Trophoblast cell (in vitro differentiated cells and primary cell): ENCODE data around the gene EXT2.

ENCODE experiments used
- DNase-seq, 2 donors: peaks; one replicate each; pipeline ENCODE4 v3.0.0-alpha.2; 2016
- H2AFZ ChIP-seq: 2 replicates; pipeline ENCODE4 v1.6.1; 2013; ENCODE audit warnings: low read length, moderate library complexity, mild to moderate bottlenecking; ENCODE audit not compliant: insufficient read depth, poor library complexity
- H2AK5ac ChIP-seq: 2 replicates; pipeline ENCODE4 v1.6.1; 2013; ENCODE audit warnings: mild to moderate bottlenecking, low read length
- H2BK120ac ChIP-seq: 2 replicates; pipeline ENCODE4 v1.6.1; 2013; ENCODE audit warnings: low read length, mild to moderate bottlenecking, moderate library complexity; ENCODE audit not compliant: insufficient read depth, poor library complexity
- H2BK12ac ChIP-seq: 2 replicates; pipeline ENCODE4 v1.6.1; 2013; ENCODE audit warnings: mild to moderate bottlenecking, low read length, moderate library complexity
- H2BK5ac ChIP-seq: 2 replicates; pipeline ENCODE4 v1.6.1; 2013; ENCODE audit warnings: low read length, low read depth, moderate library complexity, mild to moderate bottlenecking; ENCODE audit not compliant: poor library complexity
- H3K14ac ChIP-seq: 2 replicates; pipeline ENCODE4 v1.6.1; 2013; ENCODE audit warnings: mild to moderate bottlenecking, low read length
- H3K18ac ChIP-seq: 2 replicates; pipeline ENCODE4 v1.6.1; 2013; ENCODE audit warnings: mild to moderate bottlenecking, low read length
- H3K23ac ChIP-seq: 2 replicates; pipeline ENCODE4 v1.6.1; 2013; ENCODE audit warnings: low read length
- H3K27ac ChIP-seq: 2 replicates; pipeline ENCODE4 v1.5.1; 2013; ENCODE audit warnings: low read depth, mild to moderate bottlenecking, inconsistent platforms, low read length, moderate library complexity
- H3K27me3 ChIP-seq: 2 replicates; pipeline ENCODE4 v1.6.1; 2013; ENCODE audit warnings: inconsistent platforms, mild to moderate bottlenecking, low read length, moderate library complexity; ENCODE audit not compliant: insufficient read depth
- H3K36me3 ChIP-seq, 2 experiments: 1 replicate in 1 of 2; 2 replicates in 1 of 2; pipeline ENCODE4 v1.6.1; 2013; ENCODE audit warnings: low read length in 2 of 2, mild to moderate bottlenecking in 2 of 2, moderate library complexity in 1 of 2; ENCODE audit not compliant: insufficient read depth in 2 of 2, control insufficient read depth in 1 of 2
- H3K4ac ChIP-seq: 2 replicates; pipeline ENCODE4 v1.6.1; 2013; ENCODE audit warnings: low read depth, mild to moderate bottlenecking, low read length, moderate library complexity
- H3K4me1 ChIP-seq, 2 experiments: 1 replicate in 1 of 2; 2 replicates in 1 of 2; pipeline ENCODE4 v1.6.1; 2013; ENCODE audit warnings: low read length in 2 of 2, mild to moderate bottlenecking in 2 of 2, moderate library complexity in 1 of 2; ENCODE audit not compliant: insufficient read depth in 2 of 2, control insufficient read depth in 1 of 2
- H3K4me2 ChIP-seq: 2 replicates; pipeline ENCODE4 v1.6.1; 2013; ENCODE audit warnings: inconsistent platforms, mild to moderate bottlenecking, low read length, moderate library complexity
- H3K4me3 ChIP-seq: 2 replicates; pipeline ENCODE4 v1.5.1; 2013; ENCODE audit warnings: mild to moderate bottlenecking, low read depth, low read length, inconsistent platforms
- H3K79me1 ChIP-seq: one replicate; pipeline ENCODE4 v1.6.1; 2013; ENCODE audit warnings: low read length
- H3K79me2 ChIP-seq: 2 replicates; pipeline ENCODE4 v1.6.1; 2013; ENCODE audit warnings: low read length, mild to moderate bottlenecking; ENCODE audit not compliant: control insufficient read depth, insufficient read depth, poor library complexity
- H3K9ac ChIP-seq: 2 replicates; pipeline ENCODE4 v1.6.1; 2013; ENCODE audit warnings: mild to moderate bottlenecking, low read length
- H3K9me3 ChIP-seq: 2 replicates; pipeline ENCODE4 v1.6.1; 2013; ENCODE audit warnings: low read depth, mild to moderate bottlenecking, control low read depth, inconsistent platforms, low read length; ENCODE audit not compliant: insufficient read depth
- H4K12ac ChIP-seq: 2 replicates; pipeline ENCODE4 v1.6.1; 2013; ENCODE audit warnings: low read depth, mild to moderate bottlenecking, low read length, moderate library complexity
- H4K8ac ChIP-seq: 2 replicates; pipeline ENCODE4 v1.6.1; 2013; ENCODE audit warnings: low read depth, mild to moderate bottlenecking, low read length, moderate library complexity
- H4K91ac ChIP-seq: one replicate; pipeline ENCODE4 v1.6.1; 2013; ENCODE audit warnings: low read depth, mild to moderate bottlenecking, low read length, moderate library complexity
- WGBS: extraction: QIAGEN DNeasy Blood & Tissue Kit; methylation state at CpG from one replicate; pipeline ENCODE4 v1.1.7; 2013; ENCODE audit warnings: missing lambda C conversion rate; ENCODE audit not compliant: insufficient read length, insufficient coverage; ENCODE audit errors: extremely low coverage; 5-methylcytosine and 5-hydroxymethylcytosine counted together

Gene EXT2

DNA sequence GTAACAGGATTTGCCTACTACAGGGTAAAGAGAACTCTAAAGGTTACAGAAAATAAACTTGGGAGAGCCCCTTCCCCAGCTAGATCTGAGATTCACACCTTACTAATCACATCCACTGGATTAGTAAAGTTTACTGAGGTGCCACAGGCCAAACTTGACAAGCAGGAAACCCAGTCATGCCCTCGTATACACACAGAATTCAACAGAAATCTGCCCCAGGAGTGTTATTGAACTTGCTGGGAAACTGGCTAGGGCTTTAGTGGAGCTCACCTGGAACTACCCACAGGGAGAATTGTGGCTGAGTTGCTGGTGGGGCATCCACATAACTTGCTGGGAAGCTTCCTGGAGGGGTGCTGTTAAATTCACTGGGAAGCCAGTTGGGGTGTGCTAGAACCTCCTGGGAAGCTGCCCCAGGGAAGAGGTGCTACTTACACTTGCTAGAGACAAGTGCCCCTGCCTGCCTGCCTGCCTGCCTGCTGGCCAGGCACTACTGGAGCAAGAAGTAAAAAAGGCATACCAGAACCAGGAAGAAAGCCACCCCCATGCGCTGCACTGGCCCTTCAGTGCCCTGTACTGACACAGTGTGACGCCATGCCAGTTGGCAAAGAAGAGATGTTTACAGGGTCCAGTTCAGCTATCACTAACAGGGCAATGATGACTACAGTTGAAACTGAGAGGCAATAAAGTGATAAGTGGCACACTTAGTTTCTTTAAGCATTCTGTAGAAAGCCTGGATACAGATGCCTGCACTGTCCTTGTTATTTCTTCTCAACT, 108.0 kb downstream of the EXT2 start:
- Histone ChIP-seq H4K8ac (no peak overlapping the region), H3K4me2 (no peak overlapping the region), H3K14ac (no peak overlapping the region), H2BK5ac (no peak overlapping the region), H3K27me3 (no peaks in the 10 kb centered on the region), H4K12ac (no peak overlapping the region), H2AK5ac (no peak overlapping the region), H3K4me3 (no peak overlapping the region), H2BK120ac (no peak overlapping the region), H3K9ac (no peak overlapping the region), H3K27ac (no peak overlapping the region), H3K18ac (no peak overlapping the region), H2AFZ (no peak overlapping the region), H3K79me1 (no peaks in the 10 kb centered on the region), H4K91ac (no peak overlapping the region), H3K4ac (no peak overlapping the region), H3K36me3 (no peaks in the 10 kb centered on the region), H3K4me1 (no peaks in the 10 kb centered on the region), H3K23ac (no peak overlapping the region), H3K79me2 (no peaks in the 10 kb centered on the region), H3K9me3 (no peaks in the 10 kb centered on the region), H2BK12ac (no peak overlapping the region)
- DNase-seq = no peak
- WGBS = no CpG with 5 or more reads among the region's 3 CpGs

- Histone ChIP-seq H3K79me1 (no peaks in the 10 kb centered on the region), H3K27ac (no peak overlapping the region), H3K4me1 (no peaks in the 10 kb centered on the region), H2AFZ (no peak overlapping the region), H2AK5ac (no peak overlapping the region), H3K4me3 (no peak overlapping the region), H3K4me2 (no peak overlapping the region), H3K79me2 (no peaks in the 10 kb centered on the region), H4K91ac (no peak overlapping the region), H3K36me3 (no peaks in the 10 kb centered on the region), H3K23ac (no peak overlapping the region), H3K4ac (no peak overlapping the region), H3K9ac (no peak overlapping the region), H3K9me3 (no peaks in the 10 kb centered on the region), H3K27me3 (no peaks in the 10 kb centered on the region), H4K12ac (no peak overlapping the region), H2BK5ac (no peak overlapping the region), H4K8ac (no peak overlapping the region), H2BK12ac (no peak overlapping the region), H3K14ac (no peak overlapping the region), H3K18ac (no peak overlapping the region), H2BK120ac (no peak overlapping the region)
- no CpG with 5 or more reads among the region's 3 CpGs for WGBS
- DNase-seq = no peak
These were observed 109.9 kb downstream of the EXT2 start for GRCh38 chr11:44205352-44205751.

GRCh38 chr11:44205836-44206235, 110.4 kb downstream of the EXT2 start:
- H3K36me3 ChIP-seq = no peaks in the 10 kb centered on the region
- DNase-seq = no peak

GRCh38 chr11:44207292-44207691, 111.8 kb downstream of the EXT2 start:
- H3K4me1 ChIP-seq = no peaks in the 10 kb centered on the region
- no peak overlapping the region for H3K27ac ChIP-seq
- no peaks in the 10 kb centered on the region for H3K27me3 ChIP-seq
- no peak overlapping the region for H2BK5ac ChIP-seq
- no peaks in the 10 kb centered on the region for H3K79me2 ChIP-seq
- H2BK12ac ChIP-seq = no peak overlapping the region
- WGBS = no CpG with 5 or more reads among the region's 7 CpGs
- H3K9me3 ChIP-seq = no peaks in the 10 kb centered on the region
- H3K14ac ChIP-seq = no peak overlapping the region
- no peak overlapping the region for H4K8ac ChIP-seq
- no peak overlapping the region for H2BK120ac ChIP-seq
- H3K4me3 ChIP-seq = no peak overlapping the region
- H3K36me3 ChIP-seq = no peaks in the 10 kb centered on the region
- no peak overlapping the region for H3K9ac ChIP-seq
- no peak for DNase-seq
- H3K23ac ChIP-seq = no peak overlapping the region
- no peak overlapping the region for H2AFZ ChIP-seq
- no peak overlapping the region for H2AK5ac ChIP-seq
- H3K4ac ChIP-seq = no peak overlapping the region
- H4K91ac ChIP-seq = no peak overlapping the region
- no peak overlapping the region for H4K12ac ChIP-seq
- H3K18ac ChIP-seq = no peak overlapping the region
- no peaks in the 10 kb centered on the region for H3K79me1 ChIP-seq
- no peak overlapping the region for H3K4me2 ChIP-seq

More at GRCh38 chr11:44205836-44206235, 110.4 kb downstream of the EXT2 start:
- no peak overlapping the region for H3K23ac ChIP-seq
- H2AFZ ChIP-seq = no peak overlapping the region
- H4K91ac ChIP-seq = no peak overlapping the region
- no peak overlapping the region for H3K14ac ChIP-seq
- H3K4ac ChIP-seq = no peak overlapping the region
- no peak overlapping the region for H3K9ac ChIP-seq
- no peaks in the 10 kb centered on the region for H3K9me3 ChIP-seq
- H3K4me3 ChIP-seq = no peak overlapping the region
- no peaks in the 10 kb centered on the region for H3K4me1 ChIP-seq
- H2BK12ac ChIP-seq = no peak overlapping the region
- no peak overlapping the region for H2BK120ac ChIP-seq
- no peak overlapping the region for H2BK5ac ChIP-seq
- H3K79me2 ChIP-seq = no peaks in the 10 kb centered on the region
- no peak overlapping the region for H3K4me2 ChIP-seq
- no peak overlapping the region for H2AK5ac ChIP-seq
- no peak overlapping the region for H4K8ac ChIP-seq
- no peak overlapping the region for H3K27ac ChIP-seq
- no peaks in the 10 kb centered on the region for H3K27me3 ChIP-seq
- no CpG with 5 or more reads among the region's 2 CpGs for WGBS
- no peak overlapping the region for H4K12ac ChIP-seq
- H3K18ac ChIP-seq = no peak overlapping the region
- H3K79me1 ChIP-seq = no peaks in the 10 kb centered on the region
